Stomach (tissue), 9 donors: ENCODE results near the gene CAPN10. TPM values are rescaled to one million over a fixed set of nuclear protein-coding genes. Genes with fewer than 3 reads are reported as not detected.

Source experiments
- DNase-seq, 2 donors: peaks; one replicate each; pipeline versions ENCODE4 v3.0.0 to v3.0.0-alpha.2; 2013 to 2019
- H3K27ac ChIP-seq, 5 donors: fragments of 200-600 bp in 4 of 5; sonication (generic) in 4 of 5; one replicate each; pipeline ENCODE4 v1.5.1; 2013 to 2019; ENCODE audit warnings: mild to moderate bottlenecking in 1 of 5, moderate library complexity in 1 of 5
- H3K27me3 ChIP-seq, 3 donors: fragments of 200-600 bp; sonication (generic); one replicate each; pipeline ENCODE4 v1.5.1; 2017 to 2019; ENCODE audit warnings: mixed run types in 1 of 3
- H3K36me3 ChIP-seq, 4 donors: fragments of 200-600 bp; sonication (generic); 1 replicate in 3 of 4; 2 replicates in 1 of 4; pipeline ENCODE4 v1.5.1; 2016 to 2019
- H3K4me1 ChIP-seq, 4 donors: fragments of 200-600 bp; sonication (generic); one replicate each; pipeline ENCODE4 v1.5.1; 2016 to 2019
- H3K4me3 ChIP-seq, 4 donors: fragments of 200-600 bp; sonication (generic) in 3 of 4; one replicate each; pipeline ENCODE4 v1.5.1; 2016 to 2019; ENCODE audit warnings: mild to moderate bottlenecking in 1 of 4
- H3K9me3 ChIP-seq, 4 donors: fragments of 200-600 bp; sonication (generic); one replicate each; pipeline ENCODE4 v1.5.1; 2016 to 2019
- EP300 ChIP-seq: sonication (generic); formaldehyde crosslinking; IDR thresholded peaks from one replicate; pipeline ENCODE4 v1.6.1; 2017; ENCODE audit warnings: antibody characterized with exemption
- POLR2A ChIP-seq, 4 donors: fragments of 450-650 bp; IDR thresholded peaks; one replicate each; pipeline ENCODE4 v1.6.1; 2016; ENCODE audit warnings: antibody characterized with exemption in 4 of 4, control low read depth in 2 of 4, mild to moderate bottlenecking in 1 of 4, moderate library complexity in 1 of 4
- POLR2AphosphoS5 ChIP-seq, 3 donors: sonication (generic); formaldehyde crosslinking; IDR thresholded peaks; one replicate each; pipeline ENCODE4 v1.6.1; 2016; ENCODE audit warnings: antibody characterized with exemption in 3 of 3
- WGBS, 5 donors: extraction: QIAGEN DNeasy Blood & Tissue Kit in 3 of 5; methylation state at CpG; one replicate each; pipeline versions ENCODE4 v1.1.5 to v1.1.7; 2013 to 2018; 5-methylcytosine and 5-hydroxymethylcytosine counted together
- intact Hi-C: fragments of 100-400 bp; cut with DNase I; formaldehyde crosslinking; loops from one replicate; pipeline ENCODE4 v1.15.1; 2023; ENCODE audit warnings: low total_unique reads
- polyA plus RNA-seq, 3 donors: library from polyadenylated mRNA; stranded (reverse); fragments of 200-250 nt; gene quantifications; one replicate each; pipeline ENCODE4 v1.2.3, GENCODE V29; 2013
- total RNA-seq, 5 donors: library from RNA; depleted of rRNA; stranded (reverse); fragments of >200 nt; gene quantifications; one replicate each; pipeline versions ENCODE4 v1.1.0 to v1.2.3, GENCODE V29; 2014 to 2016
- TF ChIP-seq, protein P1 (sequence below), 7 experiments: fragments of 450-650 bp in 4 of 7; fragments of 200-600 bp in 3 of 7; sonication (generic) in 3 of 7; IDR thresholded peaks; one replicate each; pipeline ENCODE4 v1.5.1; 2016 to 2019; ENCODE audit warnings: antibody characterized with exemption in 7 of 7, control low read depth in 2 of 7, mild to moderate bottlenecking in 1 of 7
- donor health status: healthy with polysubstance abuse.
- donor health status: Bipolar disorder and iron deficiency.
- donor health status: healthy.

Gene CAPN10
- total and polyA plus RNA-seq, 8 donors: 17.7 to 197 (median 36.6) TPM

- Histone ChIP-seq H3K4me3 (no peak overlapping the region), H3K27ac (no peak overlapping the region), H3K4me1 (no peaks in the 10 kb centered on the region), H3K27me3 (peaks cover 0 to 83% (median 25%) of the 10 kb centered on the region in 3 donors), H3K36me3 (no peaks in the 10 kb centered on the region), H3K9me3 (no peaks in the 10 kb centered on the region)
- DNase-seq: no peak
- TF ChIP-seq EP300 (no peak), POLR2A (IDR thresholded peaks at IDR 0.05) (no peak), POLR2AphosphoS5 (IDR thresholded peaks at IDR 0.05) (no peak)
- TF ChIP-seq, protein P1, sequence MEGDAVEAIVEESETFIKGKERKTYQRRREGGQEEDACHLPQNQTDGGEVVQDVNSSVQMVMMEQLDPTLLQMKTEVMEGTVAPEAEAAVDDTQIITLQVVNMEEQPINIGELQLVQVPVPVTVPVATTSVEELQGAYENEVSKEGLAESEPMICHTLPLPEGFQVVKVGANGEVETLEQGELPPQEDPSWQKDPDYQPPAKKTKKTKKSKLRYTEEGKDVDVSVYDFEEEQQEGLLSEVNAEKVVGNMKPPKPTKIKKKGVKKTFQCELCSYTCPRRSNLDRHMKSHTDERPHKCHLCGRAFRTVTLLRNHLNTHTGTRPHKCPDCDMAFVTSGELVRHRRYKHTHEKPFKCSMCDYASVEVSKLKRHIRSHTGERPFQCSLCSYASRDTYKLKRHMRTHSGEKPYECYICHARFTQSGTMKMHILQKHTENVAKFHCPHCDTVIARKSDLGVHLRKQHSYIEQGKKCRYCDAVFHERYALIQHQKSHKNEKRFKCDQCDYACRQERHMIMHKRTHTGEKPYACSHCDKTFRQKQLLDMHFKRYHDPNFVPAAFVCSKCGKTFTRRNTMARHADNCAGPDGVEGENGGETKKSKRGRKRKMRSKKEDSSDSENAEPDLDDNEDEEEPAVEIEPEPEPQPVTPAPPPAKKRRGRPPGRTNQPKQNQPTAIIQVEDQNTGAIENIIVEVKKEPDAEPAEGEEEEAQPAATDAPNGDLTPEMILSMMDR (IDR thresholded peaks at IDR 0.05): no peak
- 68 to 90% (median 84%) methylated on average over 8 to 10 of the region's 10 CpGs for WGBS, 5 donors
- intact Hi-C loops: no loop called here
Measured at GRCh38 chr2:240645346-240645745, 58.8 kb downstream of the CAPN10 start.

- TF ChIP-seq POLR2AphosphoS5 (IDR thresholded peaks at IDR 0.05) (no peak), EP300 (no peak), POLR2A (IDR thresholded peaks at IDR 0.05) (no peak)
- TF ChIP-seq, protein P1 (IDR thresholded peaks at IDR 0.05): no peak
- no peak for DNase-seq
- intact Hi-C loops: no loop called here
Measured at GRCh38 chr2:240645801-240646175, 59.3 kb downstream of the CAPN10 start.

GRCh38 chr2:240646176-240646899 is 59.8 kb downstream of the CAPN10 start:
- no peak overlapping the region for H3K27ac ChIP-seq
- TF ChIP-seq POLR2AphosphoS5 (IDR thresholded peaks at IDR 0.05) (no peak), POLR2A (IDR thresholded peaks at IDR 0.05) (no peak), EP300 (no peak)
- TF ChIP-seq, protein P1 (IDR thresholded peaks at IDR 0.05): no peak
- no peaks in the 10 kb centered on the region for H3K9me3 ChIP-seq
- no peaks in the 10 kb centered on the region for H3K36me3 ChIP-seq
- 81 to 86% (median 83%) methylated on average over 30 to 36 of the region's 36 CpGs for WGBS, 5 donors
- H3K27me3 ChIP-seq: peaks cover 0 to 93% (median 29%) of the 10 kb centered on the region in 3 donors
- peak in 1 of 2 donors; percentile 25 for DNase-seq
- no peaks in the 10 kb centered on the region for H3K4me1 ChIP-seq
- intact Hi-C loops: no loop called here
- H3K4me3 ChIP-seq: no peak overlapping the region

More at GRCh38 chr2:240645801-240646175, 59.3 kb downstream of the CAPN10 start:
- Histone ChIP-seq H3K4me3 (no peak overlapping the region), H3K36me3 (no peaks in the 10 kb centered on the region), H3K9me3 (no peaks in the 10 kb centered on the region), H3K4me1 (no peaks in the 10 kb centered on the region), H3K27me3 (peaks cover 0 to 87% (median 25%) of the 10 kb centered on the region in 3 donors), H3K27ac (no peak overlapping the region)
- WGBS, 5 donors: 79 to 87% (median 86%) methylated on average over 9 to 10 of the region's 10 CpGs

GRCh38 chr2:240646900-240647502 is 60.5 kb downstream of the CAPN10 start:
- Histone ChIP-seq H3K4me1 (no peaks in the 10 kb centered on the region), H3K4me3 (no peak overlapping the region), H3K36me3 (no peaks in the 10 kb centered on the region), H3K9me3 (no peaks in the 10 kb centered on the region), H3K27me3 (peaks cover 0 to 96% (median 32%) of the 10 kb centered on the region in 3 donors), H3K27ac (no peak overlapping the region)
- DNase-seq: no peak
- 68 to 75% (median 72%) methylated on average over 16 to 30 of the region's 30 CpGs for WGBS, 5 donors
- TF ChIP-seq POLR2A (IDR thresholded peaks at IDR 0.05) (no peak), EP300 (no peak), POLR2AphosphoS5 (IDR thresholded peaks at IDR 0.05) (no peak)
- TF ChIP-seq, protein P1 (IDR thresholded peaks at IDR 0.05): no peak
- intact Hi-C loops: no loop called here
